ENCODE measurements around the gene SPIB.

- TF ChIP-seq SP1 (IDR thresholded peaks at IDR 0.05) (no peak), CTCF (IDR thresholded peaks at IDR 0.05; ENCODE audit: low read depth, low read length, missing input control) (no peak), MAX (IDR thresholded peaks at IDR 0.05) (no peak), FOXA1 (IDR thresholded peaks at IDR 0.05) (no peak), TAF1 (conservative IDR thresholded peaks at IDR 0.05) (no peak), GABPA (IDR thresholded peaks at IDR 0.05 in 1 of 2, conservative IDR thresholded peaks at IDR 0.05 in 1 of 2) (no peak), JUND (IDR thresholded peaks at IDR 0.05) (no peak), YY1 (IDR thresholded peaks at IDR 0.05) (no peak), EGR1 (IDR thresholded peaks at IDR 0.05; ENCODE audit: low read depth in 2 of 2) (no peak)
These were observed 47.9 kb downstream of the SPIB start for GRCh38 chr19:50466706-50467039.

Data from liver (tissue), 3 donors.